HT-29 (cell line): Measurements from ENCODE around the gene RCOR1. TPM values are rescaled to one million over a fixed set of nuclear protein-coding genes. Genes with fewer than 3 reads are reported as not detected.

Experiments used
- DNase-seq: peaks from one replicate; pipeline ENCODE4 v3.0.0-alpha.2; 2015; ENCODE audit warnings: low spot score
- total RNA-seq: library from RNA; depleted of rRNA; stranded (reverse); fragments of >200 nt; shearing (Covaris generic); gene quantifications from 2 replicates; pipeline ENCODE4 v1.2.3, GENCODE V29; 2014

RCOR1 gene
- total RNA-seq, 1 experiment from 2014 or later: 5.2 TPM

DNA sequence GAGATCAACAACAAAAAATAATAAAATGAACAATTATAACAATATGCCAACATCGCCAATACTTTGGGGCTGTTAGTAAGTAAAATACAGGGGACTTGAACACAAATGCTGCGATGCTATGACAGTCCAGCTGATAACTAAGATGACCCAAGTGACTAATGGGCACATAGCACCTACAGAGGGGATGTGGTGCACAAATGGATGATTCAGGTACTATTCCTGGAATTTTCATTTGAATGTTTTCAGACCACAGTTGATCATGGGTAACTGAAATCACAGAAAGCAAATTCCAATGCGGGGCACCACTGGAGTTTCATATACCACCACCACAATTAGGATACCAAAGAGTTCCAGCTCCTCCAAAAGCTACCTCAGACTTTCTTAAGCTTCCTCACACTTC lies 82.9 kb downstream of the RCOR1 start:
- DNase-seq: no peak

DNA sequence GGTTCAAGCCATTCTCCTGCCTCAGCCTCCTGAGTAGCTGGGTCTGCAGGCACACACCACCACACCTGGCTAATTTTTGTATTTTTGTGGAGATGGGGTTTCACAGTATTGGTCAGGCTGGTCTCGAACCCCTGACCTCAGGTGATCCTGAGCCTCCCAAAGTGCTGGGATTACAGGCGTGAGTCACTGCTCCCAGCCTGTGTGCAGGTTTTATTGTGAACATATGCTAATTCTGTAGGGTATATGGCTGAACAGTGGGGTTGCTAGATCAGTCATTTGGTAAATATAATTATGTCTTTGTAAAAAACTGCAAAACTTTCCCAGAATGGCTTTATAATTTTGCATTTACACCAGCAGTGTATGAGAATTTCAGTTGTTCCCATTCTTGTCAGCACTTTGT lies 85.9 kb downstream of the RCOR1 start:
- no peak for DNase-seq

DNA sequence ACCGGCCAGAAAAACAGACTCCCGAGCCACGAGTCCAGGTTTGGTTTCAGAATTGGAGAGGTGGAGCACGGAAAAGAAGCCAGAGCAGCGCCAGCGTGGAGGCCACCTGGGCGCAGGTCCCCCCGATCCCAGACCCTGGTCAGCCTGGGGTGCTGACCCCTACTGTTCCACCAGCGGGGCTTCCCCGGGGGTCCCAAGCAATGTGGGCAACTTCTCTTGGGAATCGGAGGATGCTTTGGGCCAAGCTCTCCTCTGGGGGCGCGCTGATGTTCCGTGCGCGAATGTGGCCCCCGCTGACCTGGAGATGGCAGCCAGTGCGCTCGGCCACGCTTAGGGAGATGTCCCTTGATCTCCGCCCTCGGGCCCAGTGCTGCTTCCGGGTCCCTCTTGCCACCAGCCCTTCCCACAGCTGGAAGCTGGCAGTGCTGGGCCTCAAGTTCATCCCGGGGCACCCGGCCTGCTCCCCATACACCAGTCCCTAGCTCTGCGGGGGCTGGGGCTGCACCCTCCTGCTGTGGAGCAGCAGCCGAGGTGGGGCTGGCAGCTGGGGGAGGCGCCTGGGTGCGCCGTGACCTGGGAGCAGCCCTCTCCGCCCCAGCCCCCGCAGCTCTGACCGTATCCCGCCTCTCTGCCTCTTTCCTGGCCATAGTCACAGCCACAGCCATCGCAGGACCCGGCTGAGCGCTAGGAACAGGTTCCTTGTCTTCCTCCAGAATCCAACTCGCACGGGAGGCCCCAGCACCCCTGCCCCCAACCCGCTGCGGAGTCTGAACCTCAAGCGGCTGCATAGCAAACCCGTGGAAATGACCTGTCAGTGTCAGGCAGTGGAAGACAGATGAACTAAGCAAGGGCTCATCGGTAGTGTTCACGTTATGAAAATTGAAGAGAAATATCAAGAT lies 91.2 kb downstream of the RCOR1 start:
- peak; percentile 43 for DNase-seq

DNA sequence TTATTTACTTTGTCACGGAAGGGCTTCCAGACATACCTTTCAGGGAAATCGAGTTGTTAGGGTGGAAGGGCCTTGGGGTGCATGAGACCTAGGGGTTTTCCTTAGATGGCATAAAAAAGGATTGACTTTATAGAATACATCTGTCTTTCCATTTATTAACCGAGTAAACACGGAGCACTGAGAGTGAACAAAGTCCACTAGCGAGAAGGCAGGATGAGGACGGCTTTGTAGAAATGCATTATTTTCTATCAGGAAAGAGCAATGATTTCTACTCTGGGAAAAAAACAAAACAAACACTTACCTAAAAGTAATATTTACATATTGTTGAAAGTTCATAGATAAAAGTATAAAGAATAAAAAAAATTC lies 91.8 kb downstream of the RCOR1 start:
- DNase-seq: no peak

DNA sequence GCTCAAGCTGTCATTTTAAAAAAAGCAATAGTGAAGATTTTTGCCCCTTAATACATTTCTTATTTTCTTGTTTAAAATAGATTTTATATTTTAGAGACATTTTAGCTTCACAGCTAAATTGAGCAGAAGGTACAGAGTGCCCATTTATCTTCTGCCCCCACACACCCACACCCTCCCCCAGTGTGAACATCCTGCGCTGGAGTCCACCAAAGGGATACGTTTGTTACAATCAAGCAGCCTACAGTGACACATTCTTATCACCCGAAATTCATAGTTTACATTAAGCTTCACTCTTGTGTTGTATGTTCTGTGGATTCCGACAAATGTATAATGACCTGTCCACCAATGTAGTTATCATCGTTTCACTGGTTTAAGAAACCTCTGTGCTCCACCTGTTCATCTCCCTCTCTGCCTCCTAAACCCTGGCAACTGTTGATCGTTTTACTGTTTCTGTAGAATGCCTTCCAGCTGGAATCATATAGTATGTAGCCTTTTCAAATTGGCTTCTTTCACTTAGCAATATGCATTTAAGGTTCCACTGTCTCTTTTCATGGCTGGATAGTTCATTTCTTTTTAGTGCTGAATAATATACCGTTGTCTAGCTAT lies 93.8 kb downstream of the RCOR1 start:
- DNase-seq: no peak

DNA sequence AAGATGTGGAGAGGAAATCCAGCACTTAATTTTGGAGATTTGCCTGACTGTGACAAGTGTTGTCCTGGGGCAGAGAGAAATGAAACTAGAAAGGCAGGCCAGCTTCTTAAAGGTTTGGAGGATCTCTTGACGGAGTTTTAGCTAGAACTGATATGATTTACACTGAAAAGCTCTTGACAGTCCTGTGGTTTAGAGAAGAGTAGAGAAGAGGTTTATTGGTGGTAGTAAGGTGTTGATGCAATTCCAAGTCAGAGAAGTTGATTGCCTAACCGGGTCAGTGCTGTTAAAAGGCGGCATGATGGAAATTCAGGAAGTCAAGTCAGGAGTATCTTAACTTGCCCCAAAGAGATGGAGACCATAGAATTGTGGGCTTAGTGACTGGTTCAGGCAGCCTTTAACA lies 95.8 kb downstream of the RCOR1 start:
- no peak for DNase-seq

DNA sequence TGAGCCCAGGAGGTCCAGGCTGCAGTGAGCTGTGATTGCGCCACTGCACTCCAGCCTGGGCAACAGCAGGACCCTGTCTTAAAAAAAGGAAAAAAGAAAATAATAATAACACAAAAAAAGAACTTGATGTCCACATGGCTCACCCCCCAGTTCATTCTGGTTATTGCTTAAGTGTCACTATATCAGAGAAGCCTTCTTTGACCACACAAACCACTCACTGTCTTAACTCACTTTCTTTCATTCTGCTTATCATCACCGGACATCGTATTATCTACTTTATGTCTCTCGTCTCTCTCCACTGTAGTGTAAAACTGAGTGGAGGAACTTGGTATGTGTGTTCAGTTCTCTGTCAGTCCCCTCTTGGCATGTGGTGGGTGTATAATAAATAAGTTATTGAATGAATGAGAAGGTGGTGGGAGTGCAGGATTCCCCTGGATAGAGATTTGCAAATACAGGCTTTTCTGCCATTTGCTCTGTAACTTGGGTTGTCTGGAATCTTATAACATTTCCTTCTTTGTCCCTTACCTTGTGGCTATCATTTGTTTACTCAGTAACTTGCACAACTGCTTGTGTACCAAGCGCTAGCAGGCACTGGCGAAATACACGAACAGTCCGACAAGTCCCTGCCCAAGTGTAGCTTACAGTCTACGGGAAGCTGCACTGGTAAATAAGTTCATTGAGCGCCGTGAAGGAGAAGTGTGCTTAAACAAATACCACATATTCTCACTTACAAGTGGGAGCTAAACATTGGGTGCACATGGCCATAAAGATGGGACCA lies 98.2 kb downstream of the RCOR1 start:
- no peak for DNase-seq

DNA sequence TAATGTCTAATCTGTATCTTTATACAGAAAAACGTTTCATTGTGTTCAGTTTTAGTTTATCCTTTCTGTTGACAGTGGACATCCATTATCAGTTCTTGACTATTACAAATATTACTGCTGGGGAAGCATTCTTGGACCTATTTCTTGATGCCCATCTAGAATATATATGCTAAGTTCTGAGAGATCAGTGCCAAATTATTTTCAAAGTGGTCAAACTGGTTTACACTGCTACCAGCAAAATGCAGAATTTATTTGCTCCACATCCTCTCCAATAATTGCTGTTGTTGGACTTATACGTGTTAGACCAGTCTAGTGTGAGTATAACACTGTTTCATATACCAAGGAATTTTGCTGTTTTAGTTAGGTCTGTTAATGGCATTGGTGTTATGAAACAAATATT lies 99.3 kb downstream of the RCOR1 start:
- peak; percentile 36 for DNase-seq

DNA sequence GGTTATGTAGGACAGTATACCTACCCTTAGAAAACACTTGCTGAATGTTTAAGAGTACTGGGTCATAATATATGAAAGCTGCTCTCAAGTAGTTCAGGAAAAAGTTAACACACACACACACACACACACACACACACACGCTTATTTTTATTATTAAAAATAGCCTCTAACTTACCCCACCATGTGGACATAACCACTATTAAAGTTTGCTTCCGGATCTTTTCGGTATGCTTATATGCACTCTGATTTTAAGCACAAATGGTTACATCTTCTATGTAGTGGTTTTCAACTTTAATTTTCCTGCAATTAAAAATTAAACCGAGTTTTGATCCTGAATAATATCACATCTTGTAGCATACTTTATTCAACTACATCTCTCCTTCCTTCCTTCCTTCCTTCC lies 99.9 kb downstream of the RCOR1 start:
- no peak for DNase-seq

DNA sequence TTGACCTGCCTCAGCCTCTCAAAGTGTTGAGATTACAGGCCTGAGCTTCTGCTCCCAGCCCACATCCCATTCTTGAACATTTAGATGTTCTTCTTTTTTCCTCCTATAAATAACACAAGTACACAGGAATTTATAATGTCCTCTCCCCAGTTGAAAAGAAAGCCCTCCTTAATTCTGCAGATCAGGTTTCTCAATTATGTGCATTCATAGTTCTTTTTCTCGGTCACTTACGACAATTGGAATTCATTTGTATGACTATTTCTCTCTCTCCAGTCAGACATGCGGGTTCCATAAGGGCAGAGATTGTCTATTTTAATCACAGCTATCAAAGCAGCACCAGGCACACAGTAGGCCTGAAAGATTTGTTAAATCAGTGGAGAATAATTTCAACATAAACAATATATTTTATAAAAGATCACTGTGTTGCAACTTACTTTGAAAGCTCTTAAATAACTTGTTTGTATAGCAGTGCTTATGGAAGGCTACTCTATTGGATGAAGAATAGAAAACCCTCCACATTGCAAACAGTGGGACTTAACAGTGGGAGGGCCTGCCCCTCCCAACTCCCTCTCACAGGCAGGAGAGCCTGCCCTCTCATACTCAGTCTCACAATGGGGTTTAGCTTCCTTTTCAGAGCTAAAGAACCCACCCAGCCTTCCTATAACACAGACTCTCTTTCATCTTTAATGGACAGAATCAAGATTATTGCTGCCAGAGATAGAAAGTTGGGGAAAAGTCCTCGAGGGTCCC lies 100.7 kb downstream of the RCOR1 start:
- no peak for DNase-seq

DNA sequence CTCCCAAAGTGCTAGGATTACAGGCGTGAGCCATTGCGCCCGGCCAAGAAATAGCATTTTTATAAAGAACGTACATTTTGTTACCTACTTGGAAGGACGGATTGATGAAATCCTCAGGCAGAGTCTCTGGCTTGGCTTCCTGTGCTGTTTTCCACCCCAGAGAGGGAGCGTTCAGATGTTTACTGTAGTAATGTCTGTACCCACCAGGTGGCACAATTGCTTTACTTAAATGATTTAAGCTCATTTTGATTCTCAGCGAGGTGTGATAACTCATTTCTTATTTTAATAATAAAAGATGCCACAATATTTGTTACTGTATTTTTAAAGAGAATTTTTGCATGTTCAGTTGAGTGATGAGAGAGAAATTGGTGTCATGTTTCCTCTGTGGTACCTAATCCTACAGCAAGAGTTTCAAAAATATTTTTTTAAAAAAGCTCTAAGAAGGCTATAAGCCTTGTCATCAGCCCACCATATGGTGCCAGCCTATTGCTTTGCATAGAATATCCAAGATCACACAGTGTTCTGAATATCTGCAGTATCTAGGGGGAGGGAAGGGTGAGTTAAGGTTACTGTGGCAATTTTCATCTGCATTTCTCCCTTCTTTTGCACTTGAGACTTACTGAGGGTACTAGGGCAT lies 102.2 kb downstream of the RCOR1 start:
- DNase-seq: peak; percentile 79

DNA sequence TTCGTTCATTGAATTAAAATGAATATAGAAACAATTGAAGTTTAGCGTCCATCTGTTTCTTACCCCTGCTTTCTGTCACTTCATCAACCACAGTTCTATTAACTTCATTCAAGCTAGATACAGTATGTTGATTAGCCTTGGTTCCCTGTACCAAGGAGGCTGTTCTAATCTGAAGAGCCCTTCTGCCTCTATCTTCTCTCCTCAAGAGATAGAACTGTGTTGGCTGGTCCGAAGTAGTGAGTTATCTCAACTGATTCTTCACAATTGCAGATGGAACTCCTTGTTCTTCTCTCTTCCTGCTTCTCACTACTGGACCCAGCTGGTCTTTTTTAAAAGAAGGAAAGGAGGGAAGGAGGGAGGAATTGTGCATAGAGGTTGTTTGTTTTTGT lies 102.7 kb downstream of the RCOR1 start:
- no peak for DNase-seq

DNA sequence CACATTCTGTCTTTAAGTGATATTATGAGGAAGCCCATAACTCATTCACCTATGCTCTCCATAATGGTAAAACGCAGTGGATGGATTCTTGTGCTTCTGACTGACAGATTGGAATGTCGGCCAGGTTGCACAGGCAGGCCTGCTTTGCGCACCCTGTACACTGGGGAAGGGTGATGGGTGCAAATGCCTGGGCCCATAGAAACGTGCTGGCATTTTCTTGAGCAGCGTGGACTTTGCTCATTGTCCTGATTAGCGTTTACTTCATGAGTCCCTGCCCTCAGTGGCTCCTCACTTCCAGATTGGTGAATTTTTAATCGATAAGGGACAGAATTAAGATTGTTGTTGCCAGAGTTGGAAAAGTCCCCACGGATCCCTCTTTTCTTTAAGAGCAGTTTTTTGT lies 103.9 kb downstream of the RCOR1 start:
- DNase-seq: no peak

DNA sequence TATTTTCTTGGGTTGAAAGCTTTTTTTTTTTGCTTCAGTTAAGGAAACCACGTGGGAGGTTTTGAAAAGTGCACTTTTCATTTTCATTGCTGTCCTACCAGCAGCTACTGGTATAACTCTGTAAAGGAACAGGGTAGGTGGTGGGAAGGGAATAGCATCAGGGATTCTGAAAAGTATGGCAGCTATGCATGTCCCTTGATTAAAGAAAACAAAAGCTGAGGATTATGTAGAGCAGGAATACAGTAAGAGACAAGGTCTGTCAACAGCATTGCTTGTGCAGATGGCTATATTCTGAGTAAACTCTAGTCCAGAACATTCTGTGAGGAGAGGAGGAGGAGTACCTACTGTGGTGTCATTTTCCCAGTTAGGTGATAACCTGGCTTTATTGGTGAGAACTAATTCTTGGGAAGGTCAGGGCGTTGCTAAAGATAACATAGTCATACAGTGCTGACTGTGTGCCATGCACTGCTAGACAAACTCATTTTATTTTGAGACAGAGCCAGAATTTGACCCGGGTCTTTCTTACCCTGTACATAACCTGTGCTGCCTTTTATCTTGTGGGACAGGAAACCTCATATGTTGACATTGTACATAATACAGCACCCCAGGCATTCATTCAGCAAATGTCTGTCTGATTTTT lies 104.5 kb downstream of the RCOR1 start:
- DNase-seq: no peak

DNA sequence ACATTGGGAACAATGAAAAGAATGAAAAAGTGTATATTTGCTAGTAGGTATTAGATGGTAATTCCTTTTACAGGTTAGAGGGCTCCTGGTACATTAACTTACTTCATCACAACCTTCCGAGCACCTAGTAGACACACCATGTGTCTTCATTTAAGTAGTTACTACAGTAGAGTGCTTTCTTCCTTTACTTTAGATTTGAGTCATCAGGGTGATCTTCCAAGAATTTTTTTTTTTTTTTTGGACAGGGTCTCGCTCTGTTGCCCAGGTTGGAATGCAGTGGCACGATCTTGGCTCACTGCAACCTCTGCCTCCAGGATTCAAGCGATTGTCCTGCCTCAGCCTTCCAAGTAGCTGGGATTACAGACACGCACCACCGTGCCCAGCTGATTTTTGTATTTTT lies 105.1 kb downstream of the RCOR1 start:
- no peak for DNase-seq

DNA sequence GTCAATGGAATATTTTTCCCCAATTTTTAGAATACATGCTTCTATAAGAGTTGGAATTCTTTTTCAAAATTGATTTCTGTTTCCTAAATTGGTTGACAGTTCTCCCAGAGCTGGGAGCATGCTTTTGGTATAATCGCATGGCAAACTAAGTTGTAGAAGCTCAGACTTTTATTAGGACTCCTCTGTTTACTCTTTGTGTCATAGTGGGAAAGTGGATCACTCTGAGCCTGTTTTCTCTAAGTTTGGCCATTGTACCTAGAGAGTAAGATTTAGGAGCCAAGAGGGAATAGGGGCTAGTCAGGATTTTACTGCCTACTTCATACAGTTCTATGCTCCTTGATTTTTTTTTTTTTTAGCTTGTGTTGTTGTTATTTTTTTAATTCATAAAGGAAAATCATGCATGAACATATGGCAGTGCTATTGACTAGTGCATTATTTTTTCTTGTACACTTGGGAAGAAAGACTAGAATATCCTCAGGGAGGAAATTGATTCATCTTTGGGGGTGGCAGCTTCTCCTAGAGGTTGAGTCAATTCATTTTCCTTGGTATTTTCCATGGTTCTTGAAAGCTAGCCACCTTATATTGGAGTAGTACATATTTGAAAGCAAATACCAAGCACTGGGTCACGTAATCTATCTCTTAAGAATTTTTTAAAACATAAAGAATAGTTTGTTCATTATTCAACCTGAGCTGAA lies 107.1 kb downstream of the RCOR1 start:
- no peak for DNase-seq

DNA sequence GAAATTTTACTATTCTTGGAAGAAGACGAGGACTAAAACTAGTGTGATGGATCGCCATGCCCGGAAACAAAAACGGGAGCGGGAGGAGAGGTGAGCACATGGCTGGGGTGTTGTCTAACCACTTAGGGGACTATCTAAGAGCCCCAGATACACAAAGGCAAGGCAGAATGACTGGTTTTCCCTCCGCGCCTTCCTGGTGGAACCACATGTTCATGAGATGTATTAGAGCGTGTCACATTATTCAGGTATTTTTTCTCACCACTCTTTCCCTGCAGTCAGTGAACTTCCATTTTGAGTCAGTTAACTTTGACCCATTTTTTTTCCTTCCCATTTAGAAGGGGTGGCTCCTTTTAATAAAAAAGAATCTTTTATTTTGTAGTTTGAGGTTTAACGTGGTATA lies 116.0 kb downstream of the RCOR1 start:
- no peak for DNase-seq

DNA sequence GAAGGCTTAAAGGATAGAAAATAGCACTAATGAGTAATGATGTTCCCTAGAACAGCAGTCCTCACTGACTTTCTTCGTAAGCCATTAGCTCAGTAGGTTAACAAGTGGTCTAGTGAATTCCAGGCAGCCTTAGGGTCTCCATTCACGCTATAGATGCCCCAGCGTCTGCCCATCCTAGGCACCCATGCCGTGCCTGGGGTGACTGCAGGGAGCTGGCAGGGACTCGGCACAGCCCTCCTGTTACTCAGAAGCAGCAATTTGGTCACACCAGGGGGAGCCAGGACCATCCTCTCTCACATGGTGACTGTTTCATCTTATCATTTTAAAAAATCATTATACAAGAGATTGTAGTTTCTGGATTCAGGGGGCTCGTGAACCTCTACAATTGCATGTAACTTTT lies 118.8 kb downstream of the RCOR1 start:
- no peak for DNase-seq

DNA sequence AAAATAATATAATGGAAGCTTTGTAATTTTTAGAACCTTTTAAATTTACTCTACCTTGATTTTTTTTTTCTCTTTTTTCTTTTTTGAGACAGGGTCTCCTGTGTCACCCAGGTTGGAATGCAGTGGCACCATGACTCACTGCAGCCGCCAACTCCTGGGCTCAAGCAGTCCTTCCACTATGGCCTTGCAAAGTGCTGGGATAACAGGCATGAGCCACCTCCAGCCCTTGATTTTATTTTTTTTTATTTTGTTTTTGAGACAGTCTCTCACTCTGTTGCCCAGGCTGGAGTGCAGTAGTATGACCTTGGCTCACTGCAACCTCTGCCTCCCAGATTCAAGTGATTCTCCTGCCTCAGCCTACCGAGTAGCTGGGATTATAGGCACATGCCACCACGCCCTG lies 119.5 kb downstream of the RCOR1 start:
- DNase-seq: no peak

DNA sequence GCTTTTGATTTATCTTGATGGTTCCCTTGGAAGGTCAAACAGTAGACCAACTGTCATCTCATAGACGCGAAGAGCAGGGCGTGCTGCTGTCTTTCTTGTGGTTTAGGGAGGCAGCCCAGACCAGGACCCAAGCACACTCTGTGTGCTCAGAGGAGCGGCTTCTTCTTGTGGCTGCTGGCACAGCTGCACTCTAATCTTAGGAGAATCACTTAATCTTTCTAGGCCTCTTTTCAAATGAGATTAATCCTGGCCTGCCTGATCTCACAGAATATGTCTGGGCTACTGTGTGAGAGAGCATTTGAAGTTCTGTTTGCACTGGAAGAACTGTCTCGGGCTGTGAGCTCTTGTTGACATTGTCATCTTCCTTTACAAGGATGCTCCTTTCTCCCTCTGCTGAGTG lies 124.8 kb downstream of the RCOR1 start:
- DNase-seq: no peak
